Measurements from ENCODE around the gene SPAG6.

SPAG6 gene

GRCh38 chr10:22464966-22465629 lies 119.8 kb downstream of the SPAG6 start:
- DNase-seq: no peak

- no peak for DNase-seq
These were observed 121.6 kb downstream of the SPAG6 start for GRCh38 chr10:22466763-22467334.

Measured in left hindlimb (tissue), 1 donor.